HFF-Myc (cell line): ENCODE measurements around the gene WDR19.
"Not testable (repeated sequence)": the region's sequence is repeated elsewhere in the genome, so short reads cannot be mapped to it uniquely, and the experiment has no call there.

ENCODE experiments used
- DNase-seq: peaks from one replicate; pipeline ENCODE4 v3.0.0-alpha.2; 2011; ENCODE audit warnings: low read depth; ENCODE audit errors: extremely low read depth
- H3K4me3 ChIP-seq: replicated peaks from 2 replicates; pipeline ENCODE4 v1.5.1; 2011; ENCODE audit warnings: low read depth, mild to moderate bottlenecking, control low read depth, low read length
- CTCF ChIP-seq: IDR thresholded peaks from 2 replicates; pipeline ENCODE4 v1.5.1; 2012; ENCODE audit warnings: mild to moderate bottlenecking, low read depth, low read length, control low read depth; ENCODE audit errors: missing control alignments

WDR19 gene

DNA sequence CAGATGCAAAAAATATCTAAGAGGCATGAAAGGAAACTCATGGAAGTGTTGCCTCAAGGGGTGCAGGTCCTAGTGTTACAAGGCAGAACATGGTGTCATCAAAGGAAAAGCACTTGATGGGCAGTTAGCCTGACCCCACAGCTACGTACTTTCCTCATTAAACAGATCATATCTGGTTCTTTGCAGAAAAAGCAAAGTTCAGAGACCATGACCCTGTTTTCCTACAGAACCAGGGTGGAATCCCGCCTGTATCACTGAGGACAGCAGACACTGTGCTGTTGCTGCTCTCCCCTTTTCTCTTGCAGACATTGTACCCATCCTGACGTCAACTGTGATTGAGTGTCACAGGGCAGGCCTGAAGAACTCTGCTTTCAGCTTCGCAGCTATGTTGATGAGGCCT, 92.2 kb downstream of the WDR19 start:
- H3K4me3 ChIP-seq: no peak overlapping the region
- no peak for TF ChIP-seq CTCF
- no peak for DNase-seq

GRCh38 chr4:39277661-39278060, 95.3 kb downstream of the WDR19 start:
- DNase-seq, H3K4me3 ChIP-seq: not testable (repeated sequence)

- TF ChIP-seq CTCF: no peak
- no peak for DNase-seq
- no peak overlapping the region for H3K4me3 ChIP-seq
Measured at GRCh38 chr4:39278476-39278875, 96.1 kb downstream of the WDR19 start.

GRCh38 chr4:39279416-39279815, 97.1 kb downstream of the WDR19 start:
- no peak for DNase-seq
- no peak for TF ChIP-seq CTCF
- H3K4me3 ChIP-seq: no peak overlapping the region

DNA sequence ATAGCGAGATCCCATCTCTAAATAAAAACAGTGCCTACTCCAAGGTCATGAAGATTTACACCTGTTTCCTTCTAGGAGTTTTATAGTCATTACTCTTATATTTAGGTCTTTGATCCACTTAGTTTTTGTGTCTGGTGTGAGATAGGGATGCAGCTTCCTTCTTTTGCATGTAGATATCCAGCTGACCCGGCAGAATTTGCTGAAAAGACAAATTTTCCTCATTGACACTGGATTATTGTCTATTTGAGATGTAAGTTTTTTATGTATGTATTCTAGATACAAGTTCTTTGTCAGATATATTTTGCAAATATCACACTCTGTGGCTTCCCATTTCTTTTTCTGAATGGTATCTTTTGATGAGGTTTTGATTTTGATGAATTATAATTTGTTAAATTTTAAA, 98.4 kb downstream of the WDR19 start:
- no peak for TF ChIP-seq CTCF
- H3K4me3 ChIP-seq: no peak overlapping the region
- no peak for DNase-seq

DNA sequence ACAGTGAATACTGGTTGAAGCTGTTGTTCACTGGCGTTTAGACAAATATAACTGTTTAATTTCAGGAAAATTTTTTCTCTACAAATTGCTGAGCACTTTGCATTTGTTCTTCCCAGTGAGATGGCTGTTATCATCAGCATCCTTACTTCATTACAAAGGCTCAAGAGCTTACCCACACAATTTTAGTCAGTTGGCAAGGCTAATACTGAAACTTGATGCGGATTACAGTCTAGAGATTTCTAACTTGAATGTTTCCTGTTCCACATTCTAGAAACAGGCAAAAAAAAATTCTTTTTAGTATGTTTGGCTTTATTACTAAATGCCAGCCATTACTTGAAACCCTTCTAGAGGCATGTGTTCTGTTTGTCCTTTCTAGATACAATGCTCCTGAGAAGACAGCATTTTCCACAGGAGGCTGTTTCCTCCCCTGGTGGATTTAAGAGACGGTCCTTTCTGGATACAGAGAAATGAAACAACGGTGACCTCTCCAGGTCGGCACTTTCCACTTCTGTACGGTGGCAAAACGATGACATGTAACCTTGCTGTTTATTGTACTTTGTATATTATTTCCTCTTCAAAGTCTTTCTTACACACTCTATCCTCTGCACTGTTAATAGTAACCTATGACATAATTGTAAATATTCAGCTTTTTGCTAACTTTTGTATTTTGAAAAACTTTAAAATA, 102.9 kb downstream of the WDR19 start:
- no peak for TF ChIP-seq CTCF
- H3K4me3 ChIP-seq: no peak overlapping the region
- DNase-seq: no peak

GRCh38 chr4:39285853-39286252, 103.5 kb downstream of the WDR19 start:
- no peak overlapping the region for H3K4me3 ChIP-seq
- TF ChIP-seq CTCF: no peak
- DNase-seq: no peak
